CD14-positive monocyte (primary cell): ENCODE results near the gene CDH13. TPM values are rescaled to one million over a fixed set of nuclear protein-coding genes. Genes with fewer than 3 reads are reported as not detected.

Experiments used
- DNase-seq, 3 donors: peaks; one replicate each; pipeline ENCODE4 v3.0.0-alpha.2; 2011 to 2022
- H2AFZ ChIP-seq: 2 replicates; pipeline ENCODE4 v1.6.0; 2012; ENCODE audit warnings: mild to moderate bottlenecking, low read depth, low read length, inconsistent platforms; ENCODE audit not compliant: insufficient read depth, poor library complexity, severe bottlenecking
- H3K27ac ChIP-seq, 2 donors: 1 replicate in 1 of 2; 2 replicates in 1 of 2; pipeline ENCODE4 v1.5.1; 2012 to 2013; ENCODE audit warnings: low read length in 2 of 2, control low read depth in 1 of 2, inconsistent platforms in 1 of 2, low read depth in 1 of 2, mild to moderate bottlenecking in 1 of 2
- H3K27me3 ChIP-seq, 2 donors: one replicate each; pipeline versions ENCODE4 v1.6.0 to v1.6.1; 2011 to 2013; ENCODE audit warnings: low read length in 2 of 2; ENCODE audit not compliant: control insufficient read depth in 2 of 2, insufficient read depth in 2 of 2
- H3K36me3 ChIP-seq, 2 donors: replicated peaks in 1 of 2; 1 replicate in 1 of 2; 2 replicates in 1 of 2; pipeline versions ENCODE4 v1.5.1 to v1.6.1; 2012 to 2013; ENCODE audit warnings: low read length in 2 of 2, control low read depth in 1 of 2, inconsistent platforms in 1 of 2, mild to moderate bottlenecking in 1 of 2; ENCODE audit not compliant: insufficient read depth in 2 of 2, control insufficient read depth in 1 of 2
- H3K4me1 ChIP-seq, 2 donors: 1 replicate in 1 of 2; 2 replicates in 1 of 2; pipeline versions ENCODE4 v1.5.1 to v1.6.1; 2012 to 2013; ENCODE audit warnings: low read length in 2 of 2, control low read depth in 1 of 2, inconsistent platforms in 1 of 2, mild to moderate bottlenecking in 1 of 2, moderate library complexity in 1 of 2; ENCODE audit not compliant: insufficient read depth in 2 of 2, control insufficient read depth in 1 of 2
- H3K4me2 ChIP-seq: replicated peaks from 2 replicates; pipeline ENCODE3; 2012; ENCODE audit warnings: low read length, moderate library complexity, mild to moderate bottlenecking; ENCODE audit not compliant: poor library complexity, severe bottlenecking; ENCODE audit errors: extremely low read depth
- H3K4me3 ChIP-seq, 3 experiments: fragments of 200-600 bp in 1 of 3; sonication (generic) in 1 of 3; replicated peaks in 1 of 3; 1 replicate in 2 of 3; 2 replicates in 1 of 3; pipeline ENCODE4 v1.5.1; 2011 to 2013; ENCODE audit warnings: low read length in 3 of 3, mild to moderate bottlenecking in 3 of 3, control low read depth in 2 of 3, low read depth in 2 of 3, inconsistent platforms in 1 of 3, moderate library complexity in 1 of 3
- H3K79me2 ChIP-seq: 2 replicates; pipeline ENCODE4 v1.6.0; 2012; ENCODE audit warnings: mild to moderate bottlenecking, control low read depth, inconsistent platforms, low read length, moderate library complexity; ENCODE audit not compliant: insufficient read depth
- H3K9ac ChIP-seq: 2 replicates; pipeline ENCODE4 v1.6.0; 2017; ENCODE audit warnings: low read length, mild to moderate bottlenecking; ENCODE audit not compliant: insufficient read depth, poor library complexity, severe bottlenecking
- H3K9me3 ChIP-seq, 2 donors: replicated peaks in 1 of 2; 1 replicate in 1 of 2; 2 replicates in 1 of 2; pipeline versions ENCODE4 v1.5.1 to v1.6.1; 2012 to 2013; ENCODE audit warnings: low read length in 2 of 2, control low read depth in 1 of 2; ENCODE audit not compliant: control insufficient read depth in 1 of 2, insufficient read depth in 1 of 2
- H4K20me1 ChIP-seq: 2 replicates; pipeline ENCODE4 v1.6.0; 2012; ENCODE audit warnings: mild to moderate bottlenecking, low read length, control low read depth, moderate library complexity; ENCODE audit not compliant: insufficient read depth
- H3K27ac Mint-ChIP-seq, 7 donors: one replicate each; pipeline ENCODE4 v1.8.0; 2020; ENCODE audit warnings: mild to moderate bottlenecking in 7 of 7, mixed read lengths in 7 of 7, moderate library complexity in 6 of 7, inconsistent platforms in 2 of 7
- H3K27me3 Mint-ChIP-seq, 3 donors: one replicate each; pipeline ENCODE4 v1.8.0; 2021 to 2022; ENCODE audit warnings: low read depth in 3 of 3, mild to moderate bottlenecking in 3 of 3, mixed read lengths in 3 of 3, moderate library complexity in 3 of 3, inconsistent platforms in 1 of 3
- H3K36me3 Mint-ChIP-seq, 2 donors: one replicate each; pipeline ENCODE4 v1.8.0; 2020; ENCODE audit warnings: mixed read lengths in 2 of 2, inconsistent platforms in 1 of 2, mild to moderate bottlenecking in 1 of 2
- H3K4me1 Mint-ChIP-seq: one replicate; pipeline ENCODE4 v1.8.0; 2020; ENCODE audit warnings: mild to moderate bottlenecking, mixed read lengths
- H3K4me3 Mint-ChIP-seq, 2 donors: one replicate each; pipeline ENCODE4 v1.8.0; 2020; ENCODE audit warnings: mild to moderate bottlenecking in 2 of 2, mixed read lengths in 2 of 2, moderate library complexity in 1 of 2
- H3K9me3 Mint-ChIP-seq, 7 donors: one replicate each; pipeline ENCODE4 v1.8.0; 2020 to 2022; ENCODE audit warnings: mixed read lengths in 7 of 7, mild to moderate bottlenecking in 6 of 7, moderate library complexity in 6 of 7, inconsistent platforms in 2 of 7
- CTCF ChIP-seq: fragments of 200-600 bp; IDR thresholded peaks from one replicate; pipeline ENCODE4 v1.8.0; 2022; ENCODE audit warnings: antibody characterized with exemption, mild to moderate bottlenecking
- WGBS: methylation state at CpG from one replicate; pipeline ENCODE4 v1.1.5; 2013; ENCODE audit warnings: missing lambda C conversion rate; ENCODE audit not compliant: insufficient coverage; 5-methylcytosine and 5-hydroxymethylcytosine counted together
- intact Hi-C, 2 donors: fragments of 100-400 bp; cut with micrococcal nuclease; formaldehyde crosslinking; loops; one replicate each; pipeline versions ENCODE4 v1.15.0 to v1.15.1; 2023
- polyA plus RNA-seq, 3 donors: library from polyadenylated mRNA; depleted of rRNA in 1 of 3; unstranded in 2 of 3; stranded (reverse) in 1 of 3; fragments of 300-500 nt in 2 of 3; fragments of >200 nt in 1 of 3; fragmentation: Illumina TruSeq in 2 of 3; gene quantifications; 1 replicate in 2 of 3; 2 replicates in 1 of 3; pipeline ENCODE4 v1.2.3, GENCODE V29; 2012 to 2021

CDH13 gene
- polyA plus RNA-seq, 3 donors = 0.13 to 0.19 TPM; not detected in 1

- Histone ChIP-seq H4K20me1 (no peaks in the 10 kb centered on the region), H3K4me2 (no peak overlapping the region), H3K27ac (no peak overlapping the region), H3K9ac (no peak overlapping the region), H2AFZ (no peak overlapping the region), H3K36me3 (no peaks in the 10 kb centered on the region), H3K27me3 (no peaks in the 10 kb centered on the region), H3K4me3 (no peak overlapping the region), H3K4me1 (no peaks in the 10 kb centered on the region), H3K79me2 (no peaks in the 10 kb centered on the region), H3K9me3 (peaks cover 0 to 3% of the 10 kb centered on the region in 2 donors)
- TF ChIP-seq CTCF = no peak
- no CpG with 5 or more reads among the region's 3 CpGs for WGBS
- Mint-ChIP-seq H3K36me3 (no peaks in the 10 kb centered on the region), H3K4me3 (no peak overlapping the region), H3K27me3 (peaks cover 0 to 2% (median 1%) of the 10 kb centered on the region in 3 donors), H3K27ac (no peak overlapping the region), H3K4me1 (no peaks in the 10 kb centered on the region), H3K9me3 (peaks cover 0 to 3% (median 2%) of the 10 kb centered on the region in 7 donors)
- DNase-seq = no peak
- intact Hi-C loops = no loop called here
Observed at GRCh38 chr16:82957212-82957611, 330.4 kb downstream of the CDH13 start.

- Histone ChIP-seq H3K9ac (no peak overlapping the region), H3K4me1 (no peaks in the 10 kb centered on the region), H3K4me3 (no peak overlapping the region), H3K27ac (no peak overlapping the region), H3K27me3 (no peaks in the 10 kb centered on the region), H3K9me3 (peaks cover 0 to 3% of the 10 kb centered on the region in 2 donors), H3K36me3 (no peaks in the 10 kb centered on the region), H3K79me2 (no peaks in the 10 kb centered on the region), H3K4me2 (no peak overlapping the region), H4K20me1 (no peaks in the 10 kb centered on the region), H2AFZ (no peak overlapping the region)
- Mint-ChIP-seq H3K27me3 (peaks cover 0 to 2% (median 2%) of the 10 kb centered on the region in 3 donors), H3K36me3 (no peaks in the 10 kb centered on the region), H3K27ac (no peak overlapping the region), H3K9me3 (peaks cover 0 to 3% (median 2%) of the 10 kb centered on the region in 7 donors), H3K4me1 (no peaks in the 10 kb centered on the region), H3K4me3 (no peak overlapping the region)
- WGBS = 90% methylated on average over 3 of the region's 10 CpGs
- no peak for DNase-seq
- no peak for TF ChIP-seq CTCF
- intact Hi-C loops = no loop called here
Observed at GRCh38 chr16:82960918-82961317, 334.1 kb downstream of the CDH13 start.
